Loucy (cell line): ENCODE measurements around the gene ATP8B3.

Source experiments
- H2AFZ ChIP-seq: fragments of 200-600 bp; sonication (generic); 2 replicates; pipeline ENCODE4 v1.6.0; 2016; ENCODE audit warnings: antibody characterized with exemption, mild to moderate bottlenecking, low read length, moderate library complexity
- H3F3A ChIP-seq: fragments of 200-600 bp; 2 replicates; pipeline ENCODE4 v1.6.0; 2016; ENCODE audit warnings: antibody characterized with exemption, low read depth, mild to moderate bottlenecking
- H3K27me3 ChIP-seq: fragments of 200-600 bp; sonication (generic); 2 replicates; pipeline ENCODE4 v1.6.1; 2014; ENCODE audit warnings: low read length, mild to moderate bottlenecking; ENCODE audit not compliant: insufficient read depth, poor library complexity, severe bottlenecking
- H3K36me3 ChIP-seq: fragments of 200-600 bp; sonication (generic); 2 replicates; pipeline ENCODE4 v1.6.1; 2016; ENCODE audit warnings: low read length; ENCODE audit not compliant: insufficient read depth
- H3K4me1 ChIP-seq: fragments of 200-600 bp; sonication (generic); 2 replicates; pipeline ENCODE4 v1.5.1; 2014; ENCODE audit warnings: low read length, mild to moderate bottlenecking; ENCODE audit not compliant: insufficient read depth, poor library complexity, severe bottlenecking
- H3K4me2 ChIP-seq: fragments of 200-600 bp; sonication (generic); 2 replicates; pipeline ENCODE4 v1.6.0; 2014; ENCODE audit warnings: antibody characterized with exemption, low read length, low read depth, mild to moderate bottlenecking; ENCODE audit not compliant: poor library complexity, severe bottlenecking
- H3K4me3 ChIP-seq: fragments of 200-600 bp; sonication (generic); 2 replicates; pipeline ENCODE4 v1.5.1; 2014; ENCODE audit warnings: low read length, mild to moderate bottlenecking, mixed read lengths; ENCODE audit not compliant: poor library complexity, severe bottlenecking
- H3K79me2 ChIP-seq: fragments of 200-600 bp; sonication (generic); 2 replicates; pipeline ENCODE4 v1.6.1; 2014; ENCODE audit warnings: low read length; ENCODE audit not compliant: insufficient read depth
- H3K9ac ChIP-seq: fragments of 200-600 bp; sonication (generic); 2 replicates; pipeline ENCODE4 v1.6.0; 2014; ENCODE audit warnings: mild to moderate bottlenecking, low read depth, low read length, moderate library complexity; ENCODE audit not compliant: poor library complexity, severe bottlenecking
- H3K9me2 ChIP-seq: fragments of 200-600 bp; sonication (generic); replicated peaks from 2 replicates; pipeline ENCODE4 v1.6.1; 2016; ENCODE audit warnings: low read depth, low read length, mixed read lengths
- H3K9me3 ChIP-seq: fragments of 200-600 bp; sonication (generic); 2 replicates; pipeline ENCODE4 v1.6.1; 2014; ENCODE audit warnings: mild to moderate bottlenecking, antibody characterized with exemption, low read length, low read depth; ENCODE audit not compliant: insufficient read depth
- H4K20me1 ChIP-seq: fragments of 200-600 bp; sonication (generic); 2 replicates; pipeline ENCODE4 v1.6.0; 2014; ENCODE audit warnings: antibody characterized with exemption, low read length, mild to moderate bottlenecking; ENCODE audit not compliant: insufficient read depth, poor library complexity, severe bottlenecking
- CTCF ChIP-seq: fragments of 200-600 bp; sonication (generic); conservative IDR thresholded peaks from 2 replicates; pipeline ENCODE4 v1.5.1; 2014; ENCODE audit warnings: mild to moderate bottlenecking, antibody characterized with exemption, low read length
- EZH2phosphoT487 ChIP-seq: fragments of 200-600 bp; IDR thresholded peaks from 2 replicates; pipeline ENCODE4 v1.6.1; 2018; ENCODE audit warnings: antibody characterized with exemption, mild to moderate bottlenecking, moderate library complexity, borderline replicate concordance

ATP8B3 gene

GRCh38 chr19:1855828-1856255 is 43.8 kb upstream of the ATP8B3 start:
- Histone ChIP-seq H3K4me3 (peak overlapping the region; percentile 37), H2AFZ (no peak overlapping the region), H3K36me3 (no peaks in the 10 kb centered on the region), H3K9ac (peak overlapping the region; percentile 46), H3F3A (no peaks in the 10 kb centered on the region), H3K9me2 (no peaks in the 10 kb centered on the region), H3K4me2 (peak overlapping the region; percentile 61), H3K4me1 (peaks cover 32% of the 10 kb centered on the region), H3K27me3 (no peaks in the 10 kb centered on the region), H3K79me2 (peaks cover 74% of the 10 kb centered on the region), H3K9me3 (no peaks in the 10 kb centered on the region), H4K20me1 (peaks cover 50% of the 10 kb centered on the region)
- no peak for TF ChIP-seq CTCF
- TF ChIP-seq EZH2phosphoT487 = no peak

- Histone ChIP-seq H3K4me3 (peak overlapping the region; percentile 37), H3K9me3 (no peaks in the 10 kb centered on the region), H4K20me1 (peaks cover 45% of the 10 kb centered on the region), H3K9ac (peak overlapping the region; percentile 61), H3K4me2 (peak overlapping the region; percentile 61), H3K9me2 (no peaks in the 10 kb centered on the region), H3F3A (no peaks in the 10 kb centered on the region), H2AFZ (no peak overlapping the region), H3K79me2 (peaks cover 68% of the 10 kb centered on the region), H3K27me3 (no peaks in the 10 kb centered on the region), H3K4me1 (peaks cover 26% of the 10 kb centered on the region), H3K36me3 (no peaks in the 10 kb centered on the region)
- TF ChIP-seq EZH2phosphoT487 (no peak), CTCF (no peak)
Measured at GRCh38 chr19:1855040-1855827, 43.2 kb upstream of the ATP8B3 start.

- peaks cover 62% of the 10 kb centered on the region for H3K79me2 ChIP-seq
- peaks cover 38% of the 10 kb centered on the region for H4K20me1 ChIP-seq
- no peak overlapping the region for H2AFZ ChIP-seq
- TF ChIP-seq EZH2phosphoT487 (no peak), CTCF (no peak)
- peak overlapping the region; percentile 61 for H3K4me2 ChIP-seq
- H3K9ac ChIP-seq = peak overlapping the region; percentile 61
- peaks cover 19% of the 10 kb centered on the region for H3K4me1 ChIP-seq
- no peaks in the 10 kb centered on the region for H3K36me3 ChIP-seq
- H3K9me2 ChIP-seq = no peaks in the 10 kb centered on the region
- H3F3A ChIP-seq = no peaks in the 10 kb centered on the region
- H3K9me3 ChIP-seq = no peaks in the 10 kb centered on the region
- peak overlapping the region; percentile 31 for H3K4me3 ChIP-seq
- no peaks in the 10 kb centered on the region for H3K27me3 ChIP-seq
Measured at GRCh38 chr19:1854542-1855039, 42.5 kb upstream of the ATP8B3 start.
